MG63 (cell line): ENCODE results near the gene ZCCHC17. TPM values are rescaled to one million over a fixed set of nuclear protein-coding genes. Genes with fewer than 3 reads are reported as not detected.

Experiments
- DNase-seq: peaks from one replicate; pipeline ENCODE4 v3.0.0-alpha.2; 2020
- H3K27me3 ChIP-seq: fragments of 250-450 bp; sonication (Bioruptor Pico); 2 replicates; pipeline ENCODE4 v1.5.1; 2020; ENCODE audit warnings: mild to moderate bottlenecking, moderate library complexity
- H3K36me3 ChIP-seq: fragments of 250-450 bp; sonication (Bioruptor Pico); 2 replicates; pipeline ENCODE4 v1.5.1; 2020; ENCODE audit warnings: mild to moderate bottlenecking, moderate library complexity
- H3K4me3 ChIP-seq: fragments of 250-450 bp; sonication (Bioruptor Pico); 2 replicates; pipeline ENCODE4 v1.5.1; 2020; ENCODE audit warnings: mild to moderate bottlenecking, moderate library complexity
- H3K9me3 ChIP-seq: fragments of 250-450 bp; sonication (Bioruptor Pico); 2 replicates; pipeline ENCODE4 v1.5.1; 2020; ENCODE audit warnings: mild to moderate bottlenecking, moderate library complexity
- total RNA-seq: library from RNA; depleted of rRNA; stranded (reverse); fragments of >200 nt; shearing (Covaris generic); gene quantifications from 2 replicates; pipeline ENCODE4 v1.2.3, GENCODE V29; 2014; ENCODE audit warnings: low replicate concordance

The ZCCHC17 gene
- total RNA-seq, 1 experiment from 2014 or later, result 80.4 TPM

GRCh38 chr1:31346785-31347184, 50.0 kb downstream of the ZCCHC17 start:
- Histone ChIP-seq H3K27me3 (no peaks in the 10 kb centered on the region), H3K36me3 (peaks cover 34% of the 10 kb centered on the region), H3K4me3 (no peak overlapping the region), H3K9me3 (no peaks in the 10 kb centered on the region)
- DNase-seq, result no peak

- no peak for DNase-seq
- Histone ChIP-seq H3K9me3 (no peaks in the 10 kb centered on the region), H3K4me3 (no peak overlapping the region), H3K27me3 (no peaks in the 10 kb centered on the region), H3K36me3 (peaks cover 44% of the 10 kb centered on the region)
Observed at GRCh38 chr1:31348449-31348848, 51.6 kb downstream of the ZCCHC17 start.

- Histone ChIP-seq H3K4me3 (no peak overlapping the region), H3K36me3 (peaks cover 57% of the 10 kb centered on the region), H3K9me3 (no peaks in the 10 kb centered on the region), H3K27me3 (no peaks in the 10 kb centered on the region)
- no peak for DNase-seq
Observed at GRCh38 chr1:31354283-31354682, 57.5 kb downstream of the ZCCHC17 start.

GRCh38 chr1:31356427-31356826, 59.6 kb downstream of the ZCCHC17 start:
- Histone ChIP-seq H3K27me3 (no peaks in the 10 kb centered on the region), H3K9me3 (no peaks in the 10 kb centered on the region), H3K4me3 (no peak overlapping the region), H3K36me3 (peaks cover 43% of the 10 kb centered on the region)
- no peak for DNase-seq

- Histone ChIP-seq H3K36me3 (peaks cover 50% of the 10 kb centered on the region), H3K27me3 (no peaks in the 10 kb centered on the region)
Observed at GRCh38 chr1:31361607-31362006, 64.8 kb downstream of the ZCCHC17 start.

DNA sequence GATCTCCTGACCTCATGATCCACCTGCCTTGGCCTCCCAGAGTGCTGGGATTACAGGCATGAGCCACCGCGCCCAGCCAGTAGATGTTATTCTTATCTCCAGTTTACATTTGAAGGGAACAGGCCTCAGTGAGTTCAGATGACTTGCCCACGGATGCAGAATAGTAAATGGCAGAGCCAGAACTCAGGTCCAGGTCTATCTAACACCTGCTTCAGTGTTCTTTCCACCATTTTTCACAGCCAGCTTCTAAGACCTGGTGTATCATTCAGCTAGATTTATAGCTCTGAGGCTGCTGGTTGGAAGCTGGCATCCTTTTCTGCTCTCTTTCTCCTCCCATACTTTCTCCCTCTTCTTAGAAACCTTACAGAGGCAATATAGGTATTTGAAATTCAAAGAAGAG, 65.2 kb downstream of the ZCCHC17 start:
- no peak for DNase-seq

More at GRCh38 chr1:31361607-31362006, 64.8 kb downstream of the ZCCHC17 start:
- no peaks in the 10 kb centered on the region for H3K9me3 ChIP-seq
- H3K4me3 ChIP-seq, result no peak overlapping the region
- DNase-seq, result no peak

DNA sequence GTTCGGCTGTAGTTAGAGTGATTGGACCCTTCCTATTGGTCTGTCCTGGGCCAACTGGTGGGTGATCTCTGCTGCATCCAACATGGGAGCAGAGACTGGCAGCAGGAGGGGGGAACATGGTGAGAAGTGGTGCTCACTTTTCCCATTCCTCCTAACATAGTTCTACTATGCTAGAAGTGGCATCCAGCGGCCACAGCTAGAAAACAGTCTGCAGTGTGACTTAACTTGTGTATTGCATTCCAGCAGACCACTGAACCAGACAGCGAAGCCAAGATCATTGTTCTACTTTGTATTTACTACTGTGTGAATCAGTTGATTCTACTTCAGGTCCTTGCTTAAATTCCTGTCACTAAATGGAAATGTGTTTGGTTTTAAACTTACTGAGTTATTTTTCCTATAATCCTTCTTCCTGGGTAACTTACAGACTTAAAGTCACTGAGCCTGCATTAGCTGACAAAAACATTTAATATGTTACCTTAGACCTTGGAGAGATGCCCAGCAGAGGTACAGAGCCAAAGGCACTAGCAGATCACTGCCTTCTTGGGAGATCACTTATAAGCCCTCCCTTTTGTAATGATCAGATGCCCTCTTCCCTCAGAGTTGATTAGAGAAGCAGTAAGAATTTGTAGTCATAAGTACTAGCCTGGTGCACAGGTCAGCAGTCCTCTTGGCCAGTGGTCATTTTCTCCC, 67.9 kb downstream of the ZCCHC17 start:
- Histone ChIP-seq H3K4me3 (no peak overlapping the region), H3K36me3 (peaks cover 37% of the 10 kb centered on the region), H3K9me3 (no peaks in the 10 kb centered on the region), H3K27me3 (no peaks in the 10 kb centered on the region)
- no peak for DNase-seq

More for the DNA sequence above, 65.2 kb downstream of the ZCCHC17 start:
- H3K4me3 ChIP-seq, result no peak overlapping the region
- no peaks in the 10 kb centered on the region for H3K9me3 ChIP-seq
- peaks cover 50% of the 10 kb centered on the region for H3K36me3 ChIP-seq
- H3K27me3 ChIP-seq, result no peaks in the 10 kb centered on the region

DNA sequence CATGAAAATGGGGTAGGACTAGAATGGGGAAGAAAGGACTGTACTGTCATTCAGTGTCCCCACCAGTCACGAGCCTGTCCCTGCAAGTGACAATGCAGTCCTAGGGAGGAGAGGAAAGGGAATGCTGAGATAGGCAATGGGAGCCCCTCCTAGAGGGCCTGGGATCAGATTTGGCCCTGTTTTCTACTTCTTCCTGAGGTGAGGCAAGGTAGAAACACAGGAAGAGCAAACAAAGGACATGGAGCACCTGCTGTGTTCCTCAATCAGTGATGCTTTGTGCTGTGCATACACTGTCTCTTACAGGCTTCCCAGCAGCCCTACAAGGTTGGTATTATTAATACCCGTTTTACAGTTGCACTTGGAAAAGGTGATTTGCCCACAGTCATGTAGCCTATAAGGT, 70.0 kb downstream of the ZCCHC17 start:
- no peaks in the 10 kb centered on the region for H3K27me3 ChIP-seq
- no peak for DNase-seq
- no peak overlapping the region for H3K4me3 ChIP-seq
- no peaks in the 10 kb centered on the region for H3K9me3 ChIP-seq
- peaks cover 37% of the 10 kb centered on the region for H3K36me3 ChIP-seq

GRCh38 chr1:31368611-31369107, 71.8 kb downstream of the ZCCHC17 start:
- no peak overlapping the region for H3K4me3 ChIP-seq
- H3K9me3 ChIP-seq, result no peaks in the 10 kb centered on the region
- H3K27me3 ChIP-seq, result no peaks in the 10 kb centered on the region
- no peak for DNase-seq
- peaks cover 25% of the 10 kb centered on the region for H3K36me3 ChIP-seq

DNA sequence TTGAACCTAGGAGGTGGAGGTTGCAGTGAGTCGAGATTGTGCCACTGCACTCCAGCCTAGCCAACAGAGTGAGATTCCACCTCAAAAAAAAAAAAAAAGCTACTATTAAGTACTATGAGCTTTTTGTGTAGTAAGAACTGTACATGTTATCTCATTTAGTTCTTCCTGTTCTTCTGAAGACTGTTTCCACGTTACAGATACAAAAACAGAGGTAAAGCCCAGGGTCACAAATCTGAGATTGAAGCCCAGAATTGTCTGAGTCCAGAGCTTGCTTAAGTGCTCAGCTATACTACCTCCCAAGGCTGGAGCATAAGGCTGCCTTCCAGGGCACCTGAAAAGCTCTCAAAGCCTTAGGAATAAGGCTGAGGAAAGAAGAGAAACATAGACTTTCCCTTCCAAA, 73.2 kb downstream of the ZCCHC17 start:
- Histone ChIP-seq H3K9me3 (no peaks in the 10 kb centered on the region), H3K36me3 (peaks cover 13% of the 10 kb centered on the region), H3K27me3 (no peaks in the 10 kb centered on the region), H3K4me3 (no peak overlapping the region)
- no peak for DNase-seq

GRCh38 chr1:31370565-31370964, 73.7 kb downstream of the ZCCHC17 start:
- H3K4me3 ChIP-seq, result no peak overlapping the region
- H3K9me3 ChIP-seq, result no peaks in the 10 kb centered on the region
- H3K36me3 ChIP-seq, result peaks cover 9% of the 10 kb centered on the region
- DNase-seq, result no peak
- H3K27me3 ChIP-seq, result no peaks in the 10 kb centered on the region

GRCh38 chr1:31371121-31371959, 74.5 kb downstream of the ZCCHC17 start:
- Histone ChIP-seq H3K36me3 (peaks cover 5% of the 10 kb centered on the region), H3K4me3 (no peak overlapping the region), H3K9me3 (no peaks in the 10 kb centered on the region), H3K27me3 (no peaks in the 10 kb centered on the region)
- peak; percentile 43 for DNase-seq

DNA sequence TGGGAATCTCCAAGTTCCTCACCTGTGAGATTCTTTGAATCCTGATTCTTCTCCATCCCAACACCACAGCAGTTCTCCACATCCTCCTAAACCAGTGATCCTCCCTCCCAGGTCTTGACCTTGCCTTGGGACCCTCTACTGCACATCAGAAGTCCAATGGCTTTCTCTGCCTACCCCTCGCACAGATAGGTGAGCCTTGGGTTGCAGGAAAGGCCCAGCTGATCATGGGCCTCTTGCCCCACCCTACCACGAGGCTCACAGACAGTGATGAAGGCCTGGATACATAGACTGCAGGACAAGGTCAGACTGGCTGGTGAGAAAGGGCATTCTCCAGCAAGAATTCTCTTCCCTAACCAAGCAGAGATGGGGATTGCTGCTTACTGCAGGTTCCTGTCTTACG, 75.2 kb downstream of the ZCCHC17 start:
- no peak for DNase-seq
- no peaks in the 10 kb centered on the region for H3K9me3 ChIP-seq
- no peaks in the 10 kb centered on the region for H3K36me3 ChIP-seq
- H3K27me3 ChIP-seq, result no peaks in the 10 kb centered on the region
- peak overlapping the region; percentile 21 for H3K4me3 ChIP-seq

DNA sequence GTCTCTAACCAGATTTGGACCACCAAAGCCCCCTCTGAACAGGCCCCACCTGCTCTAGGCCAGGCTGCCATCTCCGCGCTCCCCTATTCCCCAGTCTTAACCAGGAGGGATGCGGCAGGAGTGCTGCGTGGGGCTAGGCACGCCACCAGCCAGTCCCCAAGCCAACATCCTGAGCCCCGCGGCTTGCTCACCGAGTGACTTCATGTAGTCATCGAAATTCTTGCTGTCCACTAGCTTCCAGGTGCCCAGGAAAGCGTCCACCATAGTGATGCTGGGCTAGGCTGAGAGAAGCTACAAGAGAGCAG, 75.9 kb downstream of the ZCCHC17 start:
- H3K36me3 ChIP-seq, result no peaks in the 10 kb centered on the region
- H3K27me3 ChIP-seq, result no peaks in the 10 kb centered on the region
- peak overlapping the region; percentile 21 for H3K4me3 ChIP-seq
- no peaks in the 10 kb centered on the region for H3K9me3 ChIP-seq
- no peak for DNase-seq

DNA sequence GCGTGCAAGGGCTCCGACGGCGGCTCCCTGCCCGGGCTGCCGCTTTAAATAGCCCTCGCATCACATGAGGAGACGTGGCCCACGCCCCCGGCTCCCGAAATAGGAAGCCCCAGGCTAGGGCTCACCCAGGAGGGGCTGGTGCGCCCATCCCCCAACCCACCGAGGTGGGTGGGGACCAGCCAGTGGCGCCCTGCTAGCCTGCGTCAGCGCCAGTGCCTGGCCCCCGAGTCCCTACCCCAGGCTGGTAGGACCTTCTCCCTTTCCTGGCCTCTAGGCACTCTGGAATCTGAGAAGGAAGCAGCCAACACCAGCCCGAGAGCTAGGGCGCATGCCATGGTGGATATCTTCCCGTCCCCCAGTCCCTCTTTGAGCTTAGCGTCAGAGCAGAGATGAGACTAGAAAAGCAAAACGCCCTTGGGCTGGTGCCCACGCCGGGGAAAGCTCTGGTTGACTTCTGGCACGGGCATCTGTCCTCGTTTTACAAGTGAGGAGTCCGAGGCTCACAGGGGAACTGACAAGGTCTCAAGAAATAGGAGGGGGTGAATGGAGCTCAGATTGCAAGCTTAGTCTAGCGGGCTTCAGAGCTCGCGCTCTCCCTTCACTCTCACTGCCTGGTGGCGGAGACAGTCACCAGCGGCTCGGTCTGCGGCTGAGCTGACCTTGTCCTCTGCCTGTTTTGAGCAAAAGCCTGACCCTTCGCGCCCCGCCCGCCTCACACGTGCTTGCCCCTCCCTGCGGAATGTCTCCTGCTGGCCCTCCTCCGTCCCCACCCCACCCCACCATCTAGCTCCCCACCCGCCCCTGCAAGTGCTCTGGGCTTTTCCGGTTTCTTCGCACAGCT, 76.4 kb downstream of the ZCCHC17 start, which contains the start of gene FABP3:
Gene FABP3 (minus strand): TSS at position 21 of the 841 bp plus-strand sequence. CDS start 62 bp downstream, outside the sequence.
- H3K9me3 ChIP-seq, result no peaks in the 10 kb centered on the region
- peak; percentile 87 for DNase-seq
- no peaks in the 10 kb centered on the region for H3K36me3 ChIP-seq
- H3K27me3 ChIP-seq, result no peaks in the 10 kb centered on the region
- H3K4me3 ChIP-seq, result peak within 1 kb of the TSS; percentile 21

- Histone ChIP-seq H3K4me3 (no peak overlapping the region), H3K9me3 (no peaks in the 10 kb centered on the region), H3K27me3 (no peaks in the 10 kb centered on the region), H3K36me3 (no peaks in the 10 kb centered on the region)
- no peak for DNase-seq
Observed at GRCh38 chr1:31373897-31374486, 77.2 kb downstream of the ZCCHC17 start.
